ENCODE data around the gene MYCBP2. TPM values are rescaled to one million over a fixed set of nuclear protein-coding genes. Genes with fewer than 3 reads are reported as not detected.

Gene MYCBP2
- total RNA-seq, 6 donors from 2014 or later: 83.3 to 288 (median 127) TPM

- Histone ChIP-seq H3K9me3 (no peaks in the 10 kb centered on the region), H3K36me3 (no peaks in the 10 kb centered on the region), H3K4me1 (peaks cover 19 to 36% (median 32%) of the 10 kb centered on the region in 4 donors), H3K27ac (peak overlapping the region; percentile 86 to 91 (median 90)), H3K27me3 (no peaks in the 10 kb centered on the region), H3K4me3 (peak overlapping the region; percentile 72 to 88 (median 85))
- ATAC-seq (ENCODE audit: low FRiP score in 2 of 2) (no peak), DNase-seq (no peak)
- 5 to 6% methylated on average over 4 of the region's 4 CpGs for WGBS, 2 donors
- TF ChIP-seq POLR2AphosphoS5 (IDR thresholded peaks at IDR 0.05): no peak
- TF ChIP-seq, protein P1, sequence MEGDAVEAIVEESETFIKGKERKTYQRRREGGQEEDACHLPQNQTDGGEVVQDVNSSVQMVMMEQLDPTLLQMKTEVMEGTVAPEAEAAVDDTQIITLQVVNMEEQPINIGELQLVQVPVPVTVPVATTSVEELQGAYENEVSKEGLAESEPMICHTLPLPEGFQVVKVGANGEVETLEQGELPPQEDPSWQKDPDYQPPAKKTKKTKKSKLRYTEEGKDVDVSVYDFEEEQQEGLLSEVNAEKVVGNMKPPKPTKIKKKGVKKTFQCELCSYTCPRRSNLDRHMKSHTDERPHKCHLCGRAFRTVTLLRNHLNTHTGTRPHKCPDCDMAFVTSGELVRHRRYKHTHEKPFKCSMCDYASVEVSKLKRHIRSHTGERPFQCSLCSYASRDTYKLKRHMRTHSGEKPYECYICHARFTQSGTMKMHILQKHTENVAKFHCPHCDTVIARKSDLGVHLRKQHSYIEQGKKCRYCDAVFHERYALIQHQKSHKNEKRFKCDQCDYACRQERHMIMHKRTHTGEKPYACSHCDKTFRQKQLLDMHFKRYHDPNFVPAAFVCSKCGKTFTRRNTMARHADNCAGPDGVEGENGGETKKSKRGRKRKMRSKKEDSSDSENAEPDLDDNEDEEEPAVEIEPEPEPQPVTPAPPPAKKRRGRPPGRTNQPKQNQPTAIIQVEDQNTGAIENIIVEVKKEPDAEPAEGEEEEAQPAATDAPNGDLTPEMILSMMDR (IDR thresholded peaks at IDR 0.05): no peak
- no peak for TF ChIP-seq EP300 (IDR thresholded peaks at IDR 0.05)
- no peak for TF ChIP-seq POLR2A (IDR thresholded peaks at IDR 0.05)
These were observed 1.9 kb upstream of the MYCBP2 start for GRCh38 chr13:77328819-77329132.

DNA sequence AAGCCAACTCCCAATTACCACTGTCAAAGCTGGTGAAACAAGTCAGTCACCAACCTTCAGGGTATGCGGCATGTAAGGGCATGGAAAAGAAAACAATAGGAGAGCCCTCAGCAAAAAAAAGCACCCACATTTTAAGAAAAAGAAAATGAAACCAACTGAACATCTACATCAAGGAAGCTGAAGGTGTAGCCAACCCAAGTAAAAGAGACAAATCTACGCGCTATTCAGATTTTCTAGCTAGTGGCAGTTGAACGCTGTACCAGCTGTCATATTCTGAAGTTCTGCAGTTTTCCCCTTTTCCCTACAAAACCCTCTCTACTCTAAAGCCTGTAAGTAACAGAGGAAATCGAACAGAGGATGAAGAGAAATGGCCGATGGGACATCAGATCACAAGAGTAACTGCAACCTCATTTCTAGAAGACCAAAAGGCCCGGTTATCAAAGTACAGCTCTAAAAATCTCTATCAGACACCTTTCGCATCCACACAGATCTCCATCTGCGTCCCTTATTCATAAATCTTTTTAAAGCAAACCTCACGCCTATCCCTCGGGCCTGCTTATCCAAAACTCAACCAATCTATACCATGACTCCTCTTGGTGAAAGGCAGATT, 1.4 kb downstream of the MYCBP2 start:
- peaks cover 31 to 48% (median 42%) of the 10 kb centered on the region in 4 donors for H3K4me1 ChIP-seq
- H3K4me3 ChIP-seq: peak overlapping the region; percentile 89 to 95 (median 92)
- H3K9me3 ChIP-seq: no peaks in the 10 kb centered on the region
- no peaks in the 10 kb centered on the region for H3K27me3 ChIP-seq
- TF ChIP-seq POLR2AphosphoS5 (IDR thresholded peaks at IDR 0.05): no peak
- no peak for TF ChIP-seq EP300 (IDR thresholded peaks at IDR 0.05)
- TF ChIP-seq POLR2A (IDR thresholded peaks at IDR 0.05): no peak
- TF ChIP-seq, protein P1 (IDR thresholded peaks at IDR 0.05): no peak
- no peaks in the 10 kb centered on the region for H3K36me3 ChIP-seq
- H3K27ac ChIP-seq: peak overlapping the region; percentile 89 to 97 (median 93)
- 1% methylated on average over 11 of the region's 11 CpGs for WGBS, 2 donors
- no peak for ATAC-seq (ENCODE audit: low FRiP score in 2 of 2)
- DNase-seq: no peak

DNA sequence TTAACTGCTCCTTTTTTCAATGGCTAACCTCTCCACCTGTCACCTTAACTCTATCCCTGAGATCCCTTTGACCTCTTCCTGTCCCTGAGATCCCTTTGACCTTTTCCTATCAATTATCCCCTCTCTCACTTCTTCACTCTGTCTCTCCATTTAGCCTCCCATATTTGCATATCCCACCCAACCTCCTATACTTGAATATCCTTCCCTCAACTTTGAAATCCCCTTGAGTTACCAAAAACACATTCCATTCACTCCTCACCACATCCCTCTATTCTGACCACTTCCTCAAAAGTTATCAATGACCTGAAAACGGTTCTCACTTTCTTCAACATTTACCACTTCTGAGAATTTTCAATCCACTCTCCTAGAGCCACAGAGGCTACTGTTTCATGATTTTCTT, 3.0 kb downstream of the MYCBP2 start:
- Histone ChIP-seq H3K4me3 (no peak overlapping the region), H3K36me3 (no peaks in the 10 kb centered on the region), H3K27me3 (no peaks in the 10 kb centered on the region), H3K27ac (no peak overlapping the region), H3K4me1 (peaks cover 30 to 61% (median 39%) of the 10 kb centered on the region in 4 donors), H3K9me3 (no peaks in the 10 kb centered on the region)
- TF ChIP-seq POLR2AphosphoS5 (IDR thresholded peaks at IDR 0.05): no peak
- no peak for TF ChIP-seq POLR2A (IDR thresholded peaks at IDR 0.05)
- TF ChIP-seq, protein P1 (IDR thresholded peaks at IDR 0.05): no peak
- no peak for TF ChIP-seq EP300 (IDR thresholded peaks at IDR 0.05)
- no peak for ATAC-seq (ENCODE audit: low FRiP score in 2 of 2)
- no peak for DNase-seq
- WGBS, 2 donors: 19 to 27% methylated on average over 1 of the region's 1 CpG

- Histone ChIP-seq H3K9me3 (no peaks in the 10 kb centered on the region), H3K27ac (no peak overlapping the region), H3K36me3 (peaks cover 0 to 4% (median 0%) of the 10 kb centered on the region in 4 donors), H3K27me3 (no peaks in the 10 kb centered on the region), H3K4me1 (peaks cover 23 to 59% (median 27%) of the 10 kb centered on the region in 4 donors), H3K4me3 (no peak overlapping the region)
- 74 to 77% methylated on average over 2 of the region's 2 CpGs for WGBS, 2 donors
- ATAC-seq (ENCODE audit: low FRiP score in 2 of 2) (no peak), DNase-seq (no peak)
- no peak for TF ChIP-seq POLR2A (IDR thresholded peaks at IDR 0.05)
These were observed 7.4 kb downstream of the MYCBP2 start for GRCh38 chr13:77319536-77319935.

- 49 to 61% methylated on average over 2 of the region's 2 CpGs for WGBS, 2 donors
- H3K9me3 ChIP-seq: no peaks in the 10 kb centered on the region
- H3K27me3 ChIP-seq: no peaks in the 10 kb centered on the region
- ATAC-seq (ENCODE audit: low FRiP score in 2 of 2) (no peak), DNase-seq (no peak)
- peaks cover 15 to 51% (median 19%) of the 10 kb centered on the region in 4 donors for H3K4me1 ChIP-seq
- TF ChIP-seq POLR2A (IDR thresholded peaks at IDR 0.05) (no peak), EP300 (IDR thresholded peaks at IDR 0.05) (no peak), POLR2AphosphoS5 (IDR thresholded peaks at IDR 0.05) (no peak)
- TF ChIP-seq, protein P1 (IDR thresholded peaks at IDR 0.05): no peak
- H3K27ac ChIP-seq: no peak overlapping the region
- H3K36me3 ChIP-seq: peaks cover 0 to 4% (median 0%) of the 10 kb centered on the region in 4 donors
- H3K4me3 ChIP-seq: no peak overlapping the region
These were observed 8.2 kb downstream of the MYCBP2 start for GRCh38 chr13:77318741-77319140.

Measured in upper lobe of left lung (tissue), 6 donors.